H9 (cell line): ENCODE measurements around the gene TRABD2B. TPM values are rescaled to one million over a fixed set of nuclear protein-coding genes. Genes with fewer than 3 reads are reported as not detected.

Source experiments
- DNase-seq: peaks from one replicate; pipeline ENCODE4 v3.0.0-alpha.2; 2017
- H2AFZ ChIP-seq: one replicate; pipeline ENCODE4 v1.6.1; 2013; ENCODE audit warnings: mild to moderate bottlenecking, low read length, control low read depth, moderate library complexity
- H2AK5ac ChIP-seq: 2 replicates; pipeline ENCODE4 v1.6.1; 2013; ENCODE audit warnings: low read length, control low read depth, mixed read lengths; ENCODE audit not compliant: insufficient read length
- H2BK120ac ChIP-seq: one replicate; pipeline ENCODE4 v1.6.1; 2013; ENCODE audit warnings: low read depth, mild to moderate bottlenecking, low read length, control low read depth, inconsistent platforms; ENCODE audit not compliant: poor library complexity, severe bottlenecking
- H2BK12ac ChIP-seq: 2 replicates; pipeline ENCODE4 v1.6.1; 2013; ENCODE audit warnings: low read length, control low read depth, mixed read lengths, low read depth; ENCODE audit not compliant: insufficient read length
- H2BK15ac ChIP-seq: 2 replicates; pipeline ENCODE4 v1.6.1; 2013; ENCODE audit warnings: low read depth, low read length, control low read depth
- H2BK20ac ChIP-seq: one replicate; pipeline ENCODE4 v1.6.1; 2013; ENCODE audit warnings: low read depth, mild to moderate bottlenecking, low read length, control low read depth, inconsistent platforms; ENCODE audit not compliant: poor library complexity, severe bottlenecking
- H2BK5ac ChIP-seq: 2 replicates; pipeline ENCODE4 v1.6.1; 2013; ENCODE audit warnings: low read length, control low read depth, mixed read lengths; ENCODE audit not compliant: insufficient read length
- H3K14ac ChIP-seq: 2 replicates; pipeline ENCODE4 v1.6.1; 2013; ENCODE audit warnings: low read length, control low read depth; ENCODE audit not compliant: insufficient read depth
- H3K18ac ChIP-seq: 2 replicates; pipeline ENCODE4 v1.6.1; 2013; ENCODE audit warnings: low read depth, mild to moderate bottlenecking, mixed read lengths, low read length, control low read depth; ENCODE audit not compliant: insufficient read length
- H3K23ac ChIP-seq: 2 replicates; pipeline ENCODE4 v1.6.1; 2013; ENCODE audit warnings: low read length, control low read depth, mixed read lengths, low read depth; ENCODE audit not compliant: insufficient read length
- H3K23me2 ChIP-seq: 2 replicates; pipeline ENCODE4 v1.6.1; 2013; ENCODE audit warnings: low read depth, mild to moderate bottlenecking, mixed read lengths, low read length, control low read depth; ENCODE audit not compliant: insufficient read length, poor library complexity, severe bottlenecking
- H3K27ac ChIP-seq: 2 replicates; pipeline ENCODE4 v1.5.1; 2013; ENCODE audit warnings: low read length, control low read depth, mixed read lengths, low read depth; ENCODE audit not compliant: insufficient read length
- H3K27me3 ChIP-seq: 2 replicates; pipeline ENCODE4 v1.6.1; 2013; ENCODE audit warnings: low read length, control low read depth, inconsistent platforms; ENCODE audit not compliant: insufficient read depth
- H3K4ac ChIP-seq: 2 replicates; pipeline ENCODE4 v1.6.1; 2013; ENCODE audit warnings: low read depth, mild to moderate bottlenecking, control low read depth, inconsistent platforms, low read length, moderate library complexity
- H3K4me1 ChIP-seq: 2 replicates; pipeline ENCODE4 v1.6.1; 2013; ENCODE audit warnings: low read length, control low read depth, inconsistent platforms; ENCODE audit not compliant: insufficient read depth
- H3K4me2 ChIP-seq: 2 replicates; pipeline ENCODE4 v1.6.1; 2013; ENCODE audit warnings: low read length, control low read depth, mixed read lengths; ENCODE audit not compliant: insufficient read length, insufficient read depth
- H3K56ac ChIP-seq: 2 replicates; pipeline ENCODE4 v1.6.1; 2013; ENCODE audit warnings: low read depth, mild to moderate bottlenecking, mixed read lengths, low read length, control low read depth; ENCODE audit not compliant: insufficient read length
- H3K79me1 ChIP-seq: 2 replicates; pipeline ENCODE4 v1.6.1; 2013; ENCODE audit warnings: low read depth, mild to moderate bottlenecking, moderate library complexity, low read length, control low read depth, inconsistent platforms; ENCODE audit not compliant: insufficient read depth, poor library complexity, severe bottlenecking
- H3K79me2 ChIP-seq: 2 replicates; pipeline ENCODE4 v1.6.1; 2013; ENCODE audit warnings: low read length, control low read depth, inconsistent platforms; ENCODE audit not compliant: insufficient read depth
- H3K9ac ChIP-seq: 2 replicates; pipeline ENCODE4 v1.6.1; 2013; ENCODE audit warnings: low read length, control low read depth, mixed read lengths; ENCODE audit not compliant: insufficient read length; ENCODE audit errors: extremely low read depth
- H3K9me3 ChIP-seq: one replicate; pipeline ENCODE4 v1.6.1; 2013; ENCODE audit warnings: low read depth, low read length, inconsistent platforms; ENCODE audit not compliant: control insufficient read depth
- H3T11ph ChIP-seq: one replicate; pipeline ENCODE4 v1.6.1; 2013; ENCODE audit warnings: mild to moderate bottlenecking, low read length, control low read depth, inconsistent platforms
- H4K20me1 ChIP-seq: one replicate; pipeline ENCODE4 v1.6.1; 2013; ENCODE audit not compliant: control insufficient read depth, insufficient read length, insufficient read depth
- H4K5ac ChIP-seq: 2 replicates; pipeline ENCODE4 v1.6.1; 2013; ENCODE audit warnings: low read depth, mild to moderate bottlenecking, mixed read lengths, low read length, control low read depth; ENCODE audit not compliant: insufficient read length
- H4K8ac ChIP-seq: replicated peaks from 2 replicates; pipeline ENCODE4 v1.6.1; 2013; ENCODE audit warnings: low read length, control low read depth, mixed read lengths, low read depth; ENCODE audit not compliant: insufficient read length
- H4K91ac ChIP-seq: 2 replicates; pipeline ENCODE4 v1.6.1; 2013; ENCODE audit warnings: low read depth, mild to moderate bottlenecking, moderate library complexity, mixed read lengths, low read length, control low read depth; ENCODE audit not compliant: insufficient read length
- H3K27ac Mint-ChIP-seq, 3 experiments: 2 replicates in 2 of 3; 3 replicates in 1 of 3; pipeline ENCODE4 v1.8.0; 2020 to 2021; ENCODE audit warnings: mixed read lengths in 3 of 3, mild to moderate bottlenecking in 1 of 3, moderate library complexity in 1 of 3
- H3K27me3 Mint-ChIP-seq: 2 replicates; pipeline ENCODE4 v1.8.0; 2021; ENCODE audit warnings: low read depth, mild to moderate bottlenecking, moderate library complexity, mixed read lengths
- H3K36me3 Mint-ChIP-seq, 3 experiments: 2 replicates in 2 of 3; 3 replicates in 1 of 3; pipeline ENCODE4 v1.8.0; 2020 to 2021; ENCODE audit warnings: low read depth in 3 of 3, mixed read lengths in 3 of 3; ENCODE audit not compliant: insufficient read depth in 1 of 3
- H3K4me1 Mint-ChIP-seq, 2 experiments: 2 replicates each; pipeline ENCODE4 v1.8.0; 2020; ENCODE audit warnings: mixed read lengths in 2 of 2
- H3K4me3 Mint-ChIP-seq, 2 experiments: 2 replicates in 1 of 2; 3 replicates in 1 of 2; pipeline ENCODE4 v1.8.0; 2020 to 2021; ENCODE audit warnings: mild to moderate bottlenecking in 2 of 2, mixed read lengths in 2 of 2, moderate library complexity in 1 of 2
- H3K9me3 Mint-ChIP-seq, 2 experiments: 2 replicates in 1 of 2; 3 replicates in 1 of 2; pipeline ENCODE4 v1.8.0; 2020; ENCODE audit warnings: mild to moderate bottlenecking in 2 of 2, mixed read lengths in 2 of 2, moderate library complexity in 1 of 2
- CTCF ChIP-seq: fragments of 200-600 bp; sonication (generic); conservative IDR thresholded peaks from 3 replicates; pipeline ENCODE4 v1.8.0; 2021; ENCODE audit warnings: antibody characterized with exemption, mild to moderate bottlenecking
- WGBS: extraction: QIAGEN DNeasy Blood & Tissue Kit; methylation state at CpG from one replicate; pipeline ENCODE4 v1.1.7; 2013; ENCODE audit warnings: missing lambda C conversion rate, low lambda C conversion rate, mixed read lengths; ENCODE audit not compliant: insufficient read length; ENCODE audit errors: extremely low coverage; 5-methylcytosine and 5-hydroxymethylcytosine counted together
- total RNA-seq: library from RNA; stranded (reverse); gene quantifications from 2 replicates; pipeline ENCODE4 v1.2.1, GENCODE V29; 2021

TRABD2B gene
- total RNA-seq, 1 experiment from 2014 or later: 2.3 TPM

- no peaks in the 10 kb centered on the region for H3K27me3 ChIP-seq
- H3K79me2 ChIP-seq: no peaks in the 10 kb centered on the region
- no peaks in the 10 kb centered on the region for H3K23me2 ChIP-seq
- H4K91ac ChIP-seq: no peak overlapping the region
- H2BK5ac ChIP-seq: no peak overlapping the region
- no peak overlapping the region for H2BK20ac ChIP-seq
- H3K56ac ChIP-seq: no peak overlapping the region
- no peak overlapping the region for H4K5ac ChIP-seq
- H2BK12ac ChIP-seq: no peak overlapping the region
- H3K4me3 Mint-ChIP-seq: no peak overlapping the region
- no peaks in the 10 kb centered on the region; the same call in 1 of the 2 replicates for H3K27me3 Mint-ChIP-seq
- H3K4me1 Mint-ChIP-seq: peaks cover 8 to 10% of the 10 kb centered on the region in 2 experiments
- no peak overlapping the region for H3K27ac ChIP-seq
- H3K79me1 ChIP-seq: no peaks in the 10 kb centered on the region
- no peaks in the 10 kb centered on the region for H4K20me1 ChIP-seq
- H3K14ac ChIP-seq: no peak overlapping the region
- no peak overlapping the region for H2AK5ac ChIP-seq
- H3K9me3 ChIP-seq: no peaks in the 10 kb centered on the region
- no peak overlapping the region for H4K8ac ChIP-seq
- H3K27ac Mint-ChIP-seq: no peak overlapping the region
- no peak overlapping the region for H2BK15ac ChIP-seq
- H3K36me3 Mint-ChIP-seq: no peaks in the 10 kb centered on the region; a peak in 1 of 7 replicates
- H3K9ac ChIP-seq: no peak overlapping the region
- no peak for DNase-seq
- no peak overlapping the region for H3K4ac ChIP-seq
- H3T11ph ChIP-seq: no peak overlapping the region
- WGBS: no CpG with 5 or more reads among the region's 4 CpGs
- no peak overlapping the region for H2AFZ ChIP-seq
- H3K9me3 Mint-ChIP-seq: no peaks in the 10 kb centered on the region
- H2BK120ac ChIP-seq: no peak overlapping the region
- H3K18ac ChIP-seq: no peak overlapping the region
- H3K23ac ChIP-seq: no peak overlapping the region
- TF ChIP-seq CTCF: no peak
- H3K4me2 ChIP-seq: no peak overlapping the region
- H3K4me1 ChIP-seq: 0 out of 2 replicates have a peak, but pooled peaks cover under 1% of the 10 kb centered on the region
These were observed 146.7 kb downstream of the TRABD2B start for GRCh38 chr1:47850451-47850850.
